ENCODE results near the gene PLIN4.

The PLIN4 gene

DNA sequence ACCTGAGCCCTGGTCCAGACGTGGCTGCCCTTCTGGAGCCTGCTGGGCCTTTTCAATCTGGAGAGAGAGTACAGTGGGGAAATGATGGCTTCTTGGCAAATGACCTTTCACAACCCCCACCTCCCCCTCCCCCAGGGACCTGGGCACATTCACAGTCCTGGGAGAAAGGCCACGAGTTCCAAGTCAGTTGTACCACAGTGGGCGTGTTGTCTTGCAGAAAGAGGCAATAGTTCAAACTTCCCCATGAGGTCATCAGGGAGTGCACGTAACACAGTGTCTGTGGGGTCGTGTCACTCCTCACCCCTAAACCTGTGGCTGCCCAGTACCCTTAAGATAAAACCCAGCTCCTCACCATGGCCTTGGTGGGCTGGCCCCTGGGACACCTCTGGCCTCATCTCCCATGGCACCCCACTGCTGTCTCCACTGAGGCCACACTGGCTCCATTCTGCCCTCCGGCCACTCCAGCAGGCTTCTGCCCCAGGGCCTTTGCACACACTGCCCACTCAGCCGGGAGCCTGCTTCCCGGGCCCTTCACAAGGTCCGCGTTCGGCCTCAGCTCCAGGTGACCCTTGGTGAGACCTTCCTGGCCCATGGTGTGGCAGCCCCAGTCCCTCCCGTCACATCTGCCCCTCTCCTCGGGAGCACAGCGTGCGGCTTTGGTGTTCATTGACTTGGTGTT, 13.3 kb downstream of the PLIN4 start:
- no peak for DNase-seq (ENCODE audit: low spot score)
- H3K9me3 ChIP-seq (replicated peaks in 1 of 2; ENCODE audit: control insufficient read depth in 2 of 2, insufficient read depth in 1 of 2, low read depth in 1 of 2, low read length in 2 of 2), result no peaks in the 10 kb centered on the region
- no peak overlapping the region for H4K8ac ChIP-seq (ENCODE audit: low read depth, low read length)
- peaks cover 34 to 45% of the 10 kb centered on the region in 2 donors for H3K36me3 ChIP-seq (replicated peaks in 1 of 2; ENCODE audit: control insufficient read depth in 2 of 2, insufficient read depth in 2 of 2, low read length in 2 of 2)
- H2AK5ac ChIP-seq (ENCODE audit: low read depth, low read length), result no peak overlapping the region
- peaks cover 6% of the 10 kb centered on the region for H3K79me1 ChIP-seq (ENCODE audit: low read depth, low read length)
- WGBS, 2 donors (ENCODE audit: extremely low coverage in 2 of 2, insufficient read length in 2 of 2, insufficient replicate concordance in 1 of 2), result no CpG with 5 or more reads among the region's 15 CpGs
- H2BK15ac ChIP-seq (ENCODE audit: low read length), result no peak overlapping the region
- peaks cover 0 to 11% of the 10 kb centered on the region in 2 donors for H3K4me1 ChIP-seq (ENCODE audit: control insufficient read depth in 2 of 2, insufficient read depth in 1 of 2, low read depth in 1 of 2, low read length in 2 of 2)
- H2BK5ac ChIP-seq (ENCODE audit: low read length), result peak overlapping the region; percentile 66
- no peak overlapping the region for H4K91ac ChIP-seq (ENCODE audit: low read depth, low read length, poor library complexity)
- H3K4me2 ChIP-seq (ENCODE audit: insufficient read depth, low read length, poor library complexity, severe bottlenecking), result no peak overlapping the region
- H3K18ac ChIP-seq (ENCODE audit: low read length), result no peak overlapping the region
- no peaks in the 10 kb centered on the region for H3K27me3 ChIP-seq (ENCODE audit: control insufficient read depth in 3 of 3, insufficient read depth in 3 of 3, low read depth in 1 of 3, low read length in 3 of 3)
- H2AFZ ChIP-seq (ENCODE audit: low read length), result no peak overlapping the region
- H2BK120ac ChIP-seq (ENCODE audit: low read depth, low read length), result peak overlapping the region; percentile 61
- H3K23ac ChIP-seq (ENCODE audit: low read depth, low read length, poor library complexity), result peak overlapping the region; percentile 85
- no peak overlapping the region for H3K14ac ChIP-seq (ENCODE audit: low read length)
- no peak overlapping the region for H3K4ac ChIP-seq (ENCODE audit: low read length)
- H2BK12ac ChIP-seq (ENCODE audit: low read length), result no peak overlapping the region
- H3K9ac ChIP-seq (ENCODE audit: low read depth, low read length, poor library complexity), result no peak overlapping the region
- H3K4me3 ChIP-seq (ENCODE audit: low read length in 2 of 2), result no peak overlapping the region
- H3K27ac ChIP-seq (replicated peaks; ENCODE audit: low read length), result no peak overlapping the region

DNA sequence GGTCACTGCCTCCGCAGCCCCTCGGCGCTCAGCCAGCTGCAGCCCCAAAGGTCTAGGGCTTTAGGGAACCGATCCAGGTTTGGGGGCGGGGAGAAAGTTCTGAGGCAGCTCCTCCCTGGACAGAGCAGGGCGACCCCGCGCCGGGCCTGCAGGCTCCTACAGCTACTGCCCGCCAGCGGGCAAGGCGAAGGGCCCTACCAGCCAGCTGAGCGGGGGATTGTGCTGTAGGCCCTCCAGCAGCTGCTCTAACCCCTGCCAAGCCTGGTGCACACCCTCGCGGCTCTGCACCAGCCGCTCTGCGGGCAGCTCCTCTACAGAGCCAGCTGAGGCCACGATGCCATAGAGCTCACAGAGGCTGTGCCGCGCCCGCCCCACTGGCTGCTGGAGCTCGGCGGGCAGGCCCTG, 14.0 kb downstream of the PLIN4 start:
- Histone ChIP-seq H3K9me3 (replicated peaks in 1 of 2; ENCODE audit: control insufficient read depth in 2 of 2, insufficient read depth in 1 of 2, low read depth in 1 of 2, low read length in 2 of 2) (no peaks in the 10 kb centered on the region), H3K4ac (ENCODE audit: low read length) (no peak overlapping the region), H4K8ac (ENCODE audit: low read depth, low read length) (no peak overlapping the region), H3K18ac (ENCODE audit: low read length) (no peak overlapping the region), H3K27ac (replicated peaks; ENCODE audit: low read length) (no peak overlapping the region), H3K4me3 (ENCODE audit: low read length in 2 of 2) (no peak overlapping the region), H2BK120ac (ENCODE audit: low read depth, low read length) (no peak overlapping the region), H3K79me1 (ENCODE audit: low read depth, low read length) (peaks cover 6% of the 10 kb centered on the region), H2BK5ac (ENCODE audit: low read length) (no peak overlapping the region), H3K4me2 (ENCODE audit: insufficient read depth, low read length, poor library complexity, severe bottlenecking) (no peak overlapping the region), H3K36me3 (replicated peaks in 1 of 2; ENCODE audit: control insufficient read depth in 2 of 2, insufficient read depth in 2 of 2, low read length in 2 of 2) (peaks cover 34 to 50% of the 10 kb centered on the region in 2 donors), H3K27me3 (ENCODE audit: control insufficient read depth in 3 of 3, insufficient read depth in 3 of 3, low read depth in 1 of 3, low read length in 3 of 3) (no peaks in the 10 kb centered on the region), H2AK5ac (ENCODE audit: low read depth, low read length) (no peak overlapping the region), H3K23ac (ENCODE audit: low read depth, low read length, poor library complexity) (no peak overlapping the region), H2BK12ac (ENCODE audit: low read length) (no peak overlapping the region), H2BK15ac (ENCODE audit: low read length) (no peak overlapping the region), H3K9ac (ENCODE audit: low read depth, low read length, poor library complexity) (no peak overlapping the region), H2AFZ (ENCODE audit: low read length) (no peak overlapping the region), H3K14ac (ENCODE audit: low read length) (peak overlapping the region; percentile 6), H4K91ac (ENCODE audit: low read depth, low read length, poor library complexity) (no peak overlapping the region), H3K4me1 (ENCODE audit: control insufficient read depth in 2 of 2, insufficient read depth in 1 of 2, low read depth in 1 of 2, low read length in 2 of 2) (peaks cover 0 to 11% of the 10 kb centered on the region in 2 donors)
- no CpG with 5 or more reads among the region's 23 CpGs for WGBS, 2 donors (ENCODE audit: extremely low coverage in 2 of 2, insufficient read length in 2 of 2, insufficient replicate concordance in 1 of 2)
- no peak for DNase-seq (ENCODE audit: low spot score)

GRCh38 chr19:4503825-4504170, 14.5 kb downstream of the PLIN4 start:
- Histone ChIP-seq H3K23ac (ENCODE audit: low read depth, low read length, poor library complexity) (no peak overlapping the region), H2BK120ac (ENCODE audit: low read depth, low read length) (no peak overlapping the region), H4K8ac (ENCODE audit: low read depth, low read length) (no peak overlapping the region), H2AFZ (ENCODE audit: low read length) (no peak overlapping the region), H4K91ac (ENCODE audit: low read depth, low read length, poor library complexity) (no peak overlapping the region), H3K27me3 (ENCODE audit: control insufficient read depth in 3 of 3, insufficient read depth in 3 of 3, low read depth in 1 of 3, low read length in 3 of 3) (no peaks in the 10 kb centered on the region), H3K4ac (ENCODE audit: low read length) (no peak overlapping the region), H3K14ac (ENCODE audit: low read length) (no peak overlapping the region), H3K4me3 (ENCODE audit: low read length in 2 of 2) (no peak overlapping the region), H3K9me3 (replicated peaks in 1 of 2; ENCODE audit: control insufficient read depth in 2 of 2, insufficient read depth in 1 of 2, low read depth in 1 of 2, low read length in 2 of 2) (no peaks in the 10 kb centered on the region), H3K9ac (ENCODE audit: low read depth, low read length, poor library complexity) (no peak overlapping the region), H2BK12ac (ENCODE audit: low read length) (no peak overlapping the region), H3K36me3 (replicated peaks in 1 of 2; ENCODE audit: control insufficient read depth in 2 of 2, insufficient read depth in 2 of 2, low read length in 2 of 2) (peaks cover 35 to 52% of the 10 kb centered on the region in 2 donors), H2BK5ac (ENCODE audit: low read length) (no peak overlapping the region), H3K27ac (replicated peaks; ENCODE audit: low read length) (no peak overlapping the region), H3K18ac (ENCODE audit: low read length) (no peak overlapping the region), H3K4me2 (ENCODE audit: insufficient read depth, low read length, poor library complexity, severe bottlenecking) (no peak overlapping the region), H3K4me1 (ENCODE audit: control insufficient read depth in 2 of 2, insufficient read depth in 1 of 2, low read depth in 1 of 2, low read length in 2 of 2) (peaks cover 0 to 11% of the 10 kb centered on the region in 2 donors), H3K79me1 (ENCODE audit: low read depth, low read length) (peaks cover 6% of the 10 kb centered on the region), H2BK15ac (ENCODE audit: low read length) (no peak overlapping the region), H2AK5ac (ENCODE audit: low read depth, low read length) (peak overlapping the region; percentile 37)
- no peak for DNase-seq (ENCODE audit: low spot score)
- WGBS, 2 donors (ENCODE audit: extremely low coverage in 2 of 2, insufficient read length in 2 of 2, insufficient replicate concordance in 1 of 2), result no CpG with 5 or more reads among the region's 10 CpGs

- H4K91ac ChIP-seq (ENCODE audit: low read depth, low read length, poor library complexity), result no peak overlapping the region
- no peak overlapping the region for H3K27ac ChIP-seq (replicated peaks; ENCODE audit: low read length)
- no peaks in the 10 kb centered on the region for H3K27me3 ChIP-seq (ENCODE audit: control insufficient read depth in 3 of 3, insufficient read depth in 3 of 3, low read depth in 1 of 3, low read length in 3 of 3)
Measured at GRCh38 chr19:4503132-4503824, 15.0 kb downstream of the PLIN4 start.

More at GRCh38 chr19:4503132-4503824, 15.0 kb downstream of the PLIN4 start:
- DNase-seq (ENCODE audit: low spot score), result no peak
- H3K9ac ChIP-seq (ENCODE audit: low read depth, low read length, poor library complexity), result peak overlapping the region; percentile 64
- no peak overlapping the region for H3K4me2 ChIP-seq (ENCODE audit: insufficient read depth, low read length, poor library complexity, severe bottlenecking)
- H3K18ac ChIP-seq (ENCODE audit: low read length), result peak overlapping the region; percentile 28
- H2AK5ac ChIP-seq (ENCODE audit: low read depth, low read length), result peak overlapping the region; percentile 75
- WGBS, 2 donors (ENCODE audit: extremely low coverage in 2 of 2, insufficient read length in 2 of 2, insufficient replicate concordance in 1 of 2), result no CpG with 5 or more reads among the region's 25 CpGs
- peaks cover 0 to 11% of the 10 kb centered on the region in 2 donors for H3K4me1 ChIP-seq (ENCODE audit: control insufficient read depth in 2 of 2, insufficient read depth in 1 of 2, low read depth in 1 of 2, low read length in 2 of 2)
- H2BK15ac ChIP-seq (ENCODE audit: low read length), result no peak overlapping the region
- no peak overlapping the region for H2AFZ ChIP-seq (ENCODE audit: low read length)
- no peak overlapping the region for H3K4me3 ChIP-seq (ENCODE audit: low read length in 2 of 2)
- H3K36me3 ChIP-seq (replicated peaks in 1 of 2; ENCODE audit: control insufficient read depth in 2 of 2, insufficient read depth in 2 of 2, low read length in 2 of 2), result peaks cover 40 to 57% of the 10 kb centered on the region in 2 donors
- H4K8ac ChIP-seq (ENCODE audit: low read depth, low read length), result no peak overlapping the region
- no peak overlapping the region for H2BK5ac ChIP-seq (ENCODE audit: low read length)
- peaks cover 5% of the 10 kb centered on the region for H3K79me1 ChIP-seq (ENCODE audit: low read depth, low read length)
- no peak overlapping the region for H2BK120ac ChIP-seq (ENCODE audit: low read depth, low read length)
- no peaks in the 10 kb centered on the region for H3K9me3 ChIP-seq (replicated peaks in 1 of 2; ENCODE audit: control insufficient read depth in 2 of 2, insufficient read depth in 1 of 2, low read depth in 1 of 2, low read length in 2 of 2)
- no peak overlapping the region for H3K14ac ChIP-seq (ENCODE audit: low read length)
- no peak overlapping the region for H3K23ac ChIP-seq (ENCODE audit: low read depth, low read length, poor library complexity)
- no peak overlapping the region for H3K4ac ChIP-seq (ENCODE audit: low read length)
- no peak overlapping the region for H2BK12ac ChIP-seq (ENCODE audit: low read length)

Measured in neuronal stem cell (in vitro differentiated cells).